Dermis lymphatic vessel endothelial cell (primary cell): Measurements from ENCODE around the gene ERVV-1. TPM values are rescaled to one million over a fixed set of nuclear protein-coding genes. Genes with fewer than 3 reads are reported as not detected.

Source experiments
- total RNA-seq: library from RNA; depleted of rRNA; stranded (reverse); fragments of >200 nt; gene quantifications from 2 replicates; pipeline ENCODE4 v1.2.1, GENCODE V29; 2014

Gene ERVV-1
- total RNA-seq = not detected in 2 replicates

GRCh38 chr19:53013621-53014020 lies at the start of gene ERVV-1:
ERVV-1 (plus strand) TSS chr19:53013921; CDS start chr19:53014091, 170 bp downstream.

Other genes with a start within 250 kb of the ERVV-1 start
- 2.1 and 4.0 TPM in 2 replicates for gene ZNF600, start 227.1 kb upstream of the ERVV-1 start, total RNA-seq
- 17.1 and 18.0 TPM in 2 replicates for gene ZNF28, start 192.3 kb upstream of the ERVV-1 start, total RNA-seq
- gene ZNF468, start 156.3 kb upstream of the ERVV-1 start, total RNA-seq = 16.1 and 24.7 TPM in 2 replicates
- 4.8 and 9.5 TPM in 2 replicates for gene ZNF320, start 116.3 kb upstream of the ERVV-1 start, total RNA-seq
- gene ZNF888, start 90.5 kb upstream of the ERVV-1 start, total RNA-seq = 4.4 and 5.7 TPM in 2 replicates
- gene ZNF816, start 51.0 kb upstream of the ERVV-1 start, total RNA-seq = 5.0 and 8.9 TPM in 2 replicates
- not detected in 2 replicates for gene ERVV-2, start 30.8 kb downstream of the ERVV-1 start, total RNA-seq
- 16.9 and 18.7 TPM in 2 replicates for gene ZNF160, start 89.5 kb downstream of the ERVV-1 start, total RNA-seq
- gene ZNF415, start 119.0 kb downstream of the ERVV-1 start, total RNA-seq = under 0.01 and 0.60 TPM in 2 replicates
- gene ZNF347, start 145.1 kb downstream of the ERVV-1 start, total RNA-seq = 4.4 and 6.8 TPM in 2 replicates
- gene ZNF665, start 179.4 kb downstream of the ERVV-1 start, total RNA-seq = 1.4 and 2.5 TPM in 2 replicates
- gene ZNF677, start 241.0 kb downstream of the ERVV-1 start, total RNA-seq = 13.3 and 13.7 TPM in 2 replicates
- not detected in 2 replicates for gene VN1R2, start 244.4 kb downstream of the ERVV-1 start, total RNA-seq